D721Med (cell line): ENCODE measurements around the gene U2AF2.

Experiments
- DNase-seq: peaks from one replicate; pipeline ENCODE4 v3.0.0; 2011; ENCODE audit warnings: low spot score; ENCODE audit not compliant: insufficient read length
- FAIRE-seq: peaks from 2 replicates; lab custom pipeline; 2011; peaks lifted over from hg19 to GRCh38; lab: Jason Lieb, UNC
- CTCF ChIP-seq: IDR thresholded peaks from 2 replicates; pipeline ENCODE4 v1.5.1; 2012; ENCODE audit warnings: mild to moderate bottlenecking, control low read depth; ENCODE audit not compliant: insufficient read depth; ENCODE audit errors: missing control alignments

U2AF2 gene

GRCh38 chr19:55660404-55660803, 5.6 kb downstream of the U2AF2 start:
- TF ChIP-seq CTCF: no peak
- FAIRE-seq (no peak), DNase-seq (no peak)

- DNase-seq: no peak
- no peak for TF ChIP-seq CTCF
- FAIRE-seq: no peak
These were observed 6.2 kb downstream of the U2AF2 start for GRCh38 chr19:55660991-55661390.

- no peak for DNase-seq
- TF ChIP-seq CTCF: no peak
- FAIRE-seq: no peak
These were observed 7.0 kb downstream of the U2AF2 start for GRCh38 chr19:55661826-55662225.

- no peak for FAIRE-seq
- DNase-seq: no peak
These were observed 9.2 kb downstream of the U2AF2 start for GRCh38 chr19:55663846-55664536.

GRCh38 chr19:55666343-55667005, 11.6 kb downstream of the U2AF2 start:
- no peak for TF ChIP-seq CTCF
- FAIRE-seq (no peak), DNase-seq (no peak)

More at GRCh38 chr19:55663846-55664536, 9.2 kb downstream of the U2AF2 start:
- no peak for TF ChIP-seq CTCF

- TF ChIP-seq CTCF: no peak
- no peak for FAIRE-seq
These were observed 12.2 kb downstream of the U2AF2 start for GRCh38 chr19:55667006-55667381.

GRCh38 chr19:55667511-55667910, 12.7 kb downstream of the U2AF2 start:
- TF ChIP-seq CTCF: no peak

More at GRCh38 chr19:55667006-55667381, 12.2 kb downstream of the U2AF2 start:
- no peak for DNase-seq

More at GRCh38 chr19:55667511-55667910, 12.7 kb downstream of the U2AF2 start:
- no peak for DNase-seq
- no peak for FAIRE-seq
